Left ventricle myocardium inferior (tissue), 1 donor: Measurements from ENCODE around the gene TRAF3IP1. TPM values are rescaled to one million over a fixed set of nuclear protein-coding genes. Genes with fewer than 3 reads are reported as not detected.
"Not testable (repeated sequence)": the region's sequence is repeated elsewhere in the genome, so short reads cannot be mapped to it uniquely, and the experiment has no call there.

ENCODE experiments used
- DNase-seq: peaks from one replicate; pipeline ENCODE4 v3.0.0-alpha.2; 2020
- H3K27ac ChIP-seq: fragments of 200-600 bp; replicated peaks from 2 replicates; pipeline ENCODE4 v1.8.0; 2021
- H3K27me3 ChIP-seq: fragments of 200-600 bp; 2 replicates; pipeline ENCODE4 v1.8.0; 2021; ENCODE audit warnings: low read depth
- H3K36me3 ChIP-seq: fragments of 200-600 bp; 2 replicates; pipeline ENCODE4 v1.8.0; 2021
- H3K4me1 ChIP-seq: fragments of 200-600 bp; 2 replicates; pipeline ENCODE4 v1.8.0; 2021
- H3K4me3 ChIP-seq: fragments of 200-600 bp; 2 replicates; pipeline ENCODE4 v1.8.0; 2021; ENCODE audit warnings: mild to moderate bottlenecking, moderate library complexity
- H3K9me3 ChIP-seq: fragments of 200-600 bp; replicated peaks from 2 replicates; pipeline ENCODE4 v1.8.0; 2021
- CTCF ChIP-seq: fragments of 200-600 bp; IDR thresholded peaks from 2 replicates; pipeline ENCODE4 v1.8.0; 2021; ENCODE audit warnings: antibody characterized with exemption, mild to moderate bottlenecking, borderline replicate concordance
- intact Hi-C: fragments of 100-400 bp; cut with micrococcal nuclease; formaldehyde crosslinking; loops from one replicate; pipeline ENCODE4 v1.11.0; 2022
- long read RNA-seq: library from polyadenylated mRNA; unstranded; transcript quantifications from one replicate; pipeline ENCODE4 v2.0.0, GENCODE V29; 2021
- total RNA-seq: library from RNA; stranded (reverse); fragmentation: NEBNext Ultra II Directional; extraction: Animal tissue kit (Norgen Biotek cat#: 25700); gene quantifications from one replicate; pipeline ENCODE4 v1.2.1, GENCODE V29; 2021
- donor health status: DM: no; HTN: yes; CAD: no; lungs with severe emphysema.

TRAF3IP1 gene
- 14.6 TPM for total RNA-seq
- long read RNA-seq, partial matches to known transcripts, result 2 of 26 reads
- long read RNA-seq, other reads (novel, unspliced or antisense), result 24 of 26 reads

- DNase-seq, result peak; percentile 95
- Histone ChIP-seq H3K4me1 (peaks cover 42% of the 10 kb centered on the region), H3K27me3 (peaks cover 9% of the 10 kb centered on the region), H3K4me3 (peak within 1 kb of the TSS; percentile 91), H3K9me3 (no peaks in the 10 kb centered on the region), H3K36me3 (no peaks in the 10 kb centered on the region), H3K27ac (peak within 1 kb of the TSS; percentile 61)
- intact Hi-C loops, result no loop called here
- TF ChIP-seq CTCF, result no peak
These were observed at the start of gene TRAF3IP1 for GRCh38 chr2:238320246-238320647. TSS of gene TRAF3IP1 (plus strand) at chr2:238320518. CDS start at chr2:238320663, 145 bp downstream.

- H3K27ac ChIP-seq, result no peak overlapping the region
- no peaks in the 10 kb centered on the region for H3K4me1 ChIP-seq
- DNase-seq, result no peak
- no peak overlapping the region for H3K4me3 ChIP-seq
- no peaks in the 10 kb centered on the region for H3K9me3 ChIP-seq
- intact Hi-C loops, result no loop called here
- H3K36me3 ChIP-seq, result peaks cover 77% of the 10 kb centered on the region
- no peaks in the 10 kb centered on the region for H3K27me3 ChIP-seq
- no peak for TF ChIP-seq CTCF
These were observed 49.7 kb upstream of the TRAF3IP1 start for GRCh38 chr2:238270606-238271005.

- TF ChIP-seq CTCF, result no peak
- Histone ChIP-seq H3K4me3 (no peak overlapping the region), H3K27ac (no peak overlapping the region), H3K9me3 (no peaks in the 10 kb centered on the region), H3K4me1 (no peaks in the 10 kb centered on the region), H3K27me3 (no peaks in the 10 kb centered on the region), H3K36me3 (peaks cover 81% of the 10 kb centered on the region)
- intact Hi-C loops, result no loop called here
- DNase-seq, result no peak
These were observed 49.2 kb upstream of the TRAF3IP1 start for GRCh38 chr2:238271061-238271554.

GRCh38 chr2:238271686-238272085 lies 48.6 kb upstream of the TRAF3IP1 start:
- H3K9me3 ChIP-seq, H3K4me1 ChIP-seq, H3K27me3 ChIP-seq, H3K4me3 ChIP-seq, DNase-seq, H3K27ac ChIP-seq, intact Hi-C loops: not testable (repeated sequence)
- H3K36me3 ChIP-seq, result peaks cover 87% of the 10 kb centered on the region

- H3K27me3 ChIP-seq, result no peaks in the 10 kb centered on the region
- intact Hi-C loops, result no loop called here
- H3K36me3 ChIP-seq, result peaks cover 91% of the 10 kb centered on the region
- no peak for TF ChIP-seq CTCF
- H3K9me3 ChIP-seq, result no peaks in the 10 kb centered on the region
- H3K4me3 ChIP-seq, result no peak overlapping the region
- no peak overlapping the region for H3K27ac ChIP-seq
- no peaks in the 10 kb centered on the region for H3K4me1 ChIP-seq
- DNase-seq, result no peak
These were observed 48.2 kb upstream of the TRAF3IP1 start for GRCh38 chr2:238272156-238272555.

- H3K27me3 ChIP-seq, H3K4me3 ChIP-seq, H3K27ac ChIP-seq, H3K4me1 ChIP-seq, DNase-seq, intact Hi-C loops, H3K9me3 ChIP-seq: not testable (repeated sequence)
- peaks cover 86% of the 10 kb centered on the region for H3K36me3 ChIP-seq
These were observed 46.9 kb upstream of the TRAF3IP1 start for GRCh38 chr2:238273433-238273832.
